ENCODE data around the gene LSP1.

DNA sequence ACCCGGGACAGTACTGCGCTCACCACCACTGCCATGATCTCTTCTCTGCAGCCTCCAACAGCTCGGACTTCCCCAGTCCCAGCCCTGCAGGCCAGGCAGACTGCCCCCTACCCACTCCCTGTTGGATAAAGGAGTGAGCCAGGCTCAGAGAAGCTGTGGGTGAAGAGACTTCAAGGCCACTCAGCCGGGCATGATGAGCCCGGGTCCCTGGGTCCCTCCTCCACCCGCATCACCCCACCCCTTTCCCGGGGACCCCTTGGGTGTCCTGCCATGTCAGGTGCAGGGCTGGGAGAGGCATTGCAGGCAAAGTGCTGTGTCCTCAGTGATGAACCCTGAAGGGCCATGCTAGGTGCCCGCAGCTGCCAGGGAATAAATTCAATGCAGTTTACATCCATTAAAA, 14.5 kb downstream of the LSP1 start:
- TF ChIP-seq, protein P1, sequence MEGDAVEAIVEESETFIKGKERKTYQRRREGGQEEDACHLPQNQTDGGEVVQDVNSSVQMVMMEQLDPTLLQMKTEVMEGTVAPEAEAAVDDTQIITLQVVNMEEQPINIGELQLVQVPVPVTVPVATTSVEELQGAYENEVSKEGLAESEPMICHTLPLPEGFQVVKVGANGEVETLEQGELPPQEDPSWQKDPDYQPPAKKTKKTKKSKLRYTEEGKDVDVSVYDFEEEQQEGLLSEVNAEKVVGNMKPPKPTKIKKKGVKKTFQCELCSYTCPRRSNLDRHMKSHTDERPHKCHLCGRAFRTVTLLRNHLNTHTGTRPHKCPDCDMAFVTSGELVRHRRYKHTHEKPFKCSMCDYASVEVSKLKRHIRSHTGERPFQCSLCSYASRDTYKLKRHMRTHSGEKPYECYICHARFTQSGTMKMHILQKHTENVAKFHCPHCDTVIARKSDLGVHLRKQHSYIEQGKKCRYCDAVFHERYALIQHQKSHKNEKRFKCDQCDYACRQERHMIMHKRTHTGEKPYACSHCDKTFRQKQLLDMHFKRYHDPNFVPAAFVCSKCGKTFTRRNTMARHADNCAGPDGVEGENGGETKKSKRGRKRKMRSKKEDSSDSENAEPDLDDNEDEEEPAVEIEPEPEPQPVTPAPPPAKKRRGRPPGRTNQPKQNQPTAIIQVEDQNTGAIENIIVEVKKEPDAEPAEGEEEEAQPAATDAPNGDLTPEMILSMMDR (conservative IDR thresholded peaks at IDR 0.05; ENCODE audit: low read length): no peak
- TF ChIP-seq EZH2phosphoT487 (IDR thresholded peaks at IDR 0.05; ENCODE audit: borderline replicate concordance, low read depth, low read length): no peak
